NCI-H226 (cell line): Measurements from ENCODE around the gene CAMSAP1.

Experiments used
- DNase-seq: peaks from one replicate; pipeline ENCODE4 v3.0.0-alpha.2; 2015

The CAMSAP1 gene

DNA sequence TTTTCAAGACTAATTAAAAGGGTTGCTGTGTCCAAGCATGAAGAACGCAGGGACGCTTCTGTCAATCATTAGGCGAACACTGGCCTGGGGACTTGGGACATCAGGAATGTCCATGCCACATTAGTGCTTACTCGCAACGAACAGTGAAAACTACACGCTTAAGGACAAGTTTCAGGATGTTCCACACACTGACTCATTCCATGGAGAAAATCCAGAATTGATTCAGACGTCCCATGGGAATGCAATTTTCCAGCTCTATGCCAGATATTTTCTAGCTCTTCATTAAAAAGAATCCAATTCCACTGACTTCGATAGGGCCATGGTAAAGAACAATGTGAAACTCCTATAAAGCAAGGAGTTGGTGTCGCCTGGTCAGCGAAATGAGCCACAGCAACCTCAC is 98.2 kb downstream of the CAMSAP1 start:
- no peak for DNase-seq

DNA sequence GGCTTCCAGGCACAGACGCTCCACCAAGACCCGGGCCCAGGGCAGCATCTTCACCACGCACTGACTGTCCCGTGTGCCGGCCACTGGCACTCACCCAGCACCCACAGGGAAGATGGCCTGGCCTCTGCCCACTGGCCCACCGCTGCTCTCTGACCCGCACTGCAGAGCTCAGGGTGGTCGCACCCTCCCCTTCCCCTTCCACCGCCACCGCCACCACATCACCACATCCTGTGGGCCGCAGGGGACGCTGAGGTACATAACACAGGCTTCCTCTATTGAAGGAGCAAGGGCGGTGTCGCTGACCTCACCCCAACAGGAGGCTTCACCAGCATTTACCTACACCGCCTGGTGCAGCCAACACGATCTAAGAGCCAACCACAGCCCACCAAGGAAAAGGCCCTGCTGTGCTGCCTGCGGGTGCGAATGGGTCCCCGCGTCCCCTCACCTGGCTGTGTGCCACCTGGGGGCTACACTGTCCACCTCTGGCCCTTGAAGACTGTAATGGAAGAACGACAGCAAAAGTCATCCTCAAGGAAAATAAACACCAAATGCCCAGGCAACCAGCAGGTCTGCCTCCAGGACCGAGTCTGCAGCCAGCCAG is 101.8 kb downstream of the CAMSAP1 start:
- DNase-seq, result no peak

DNA sequence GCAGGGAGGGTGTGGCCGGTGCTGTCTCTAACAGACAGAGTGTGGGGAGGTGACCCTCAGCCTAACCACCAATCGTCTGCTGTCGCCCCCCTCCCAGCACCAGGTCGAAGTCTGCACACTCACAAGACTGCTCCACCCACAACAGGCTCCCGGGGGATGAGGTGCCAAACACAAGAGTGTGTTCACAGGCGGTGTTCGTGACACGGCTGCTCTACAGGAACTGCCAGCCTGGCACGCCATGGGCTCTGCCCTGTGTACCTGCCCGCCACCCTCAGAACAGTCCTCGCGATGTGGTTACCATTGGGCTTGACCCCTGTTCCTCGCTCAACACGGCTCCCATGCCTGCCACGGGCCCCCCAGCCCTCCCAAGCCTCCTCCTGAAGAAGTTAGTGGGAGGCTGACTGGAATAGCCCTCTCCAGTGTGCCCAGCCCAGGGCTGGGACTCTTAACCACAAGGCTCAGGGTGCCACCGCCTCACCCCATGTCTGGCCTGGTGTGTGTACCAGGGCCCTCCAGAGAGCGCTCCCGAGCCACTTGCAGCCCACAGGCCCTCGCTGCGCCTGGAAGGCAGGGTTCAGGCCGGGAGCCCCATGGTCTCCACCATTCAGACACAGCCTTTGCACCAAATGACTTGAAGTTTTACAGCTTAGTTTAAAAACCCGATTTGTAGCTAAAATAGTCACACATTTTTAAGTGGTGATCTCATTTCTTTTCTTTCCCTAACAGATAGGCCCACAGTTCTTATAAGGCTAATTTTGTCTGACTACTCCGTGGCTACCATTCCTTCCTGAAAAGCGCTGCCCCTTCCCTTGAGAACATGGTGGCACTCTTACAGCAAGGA is 102.5 kb downstream of the CAMSAP1 start:
- no peak for DNase-seq

DNA sequence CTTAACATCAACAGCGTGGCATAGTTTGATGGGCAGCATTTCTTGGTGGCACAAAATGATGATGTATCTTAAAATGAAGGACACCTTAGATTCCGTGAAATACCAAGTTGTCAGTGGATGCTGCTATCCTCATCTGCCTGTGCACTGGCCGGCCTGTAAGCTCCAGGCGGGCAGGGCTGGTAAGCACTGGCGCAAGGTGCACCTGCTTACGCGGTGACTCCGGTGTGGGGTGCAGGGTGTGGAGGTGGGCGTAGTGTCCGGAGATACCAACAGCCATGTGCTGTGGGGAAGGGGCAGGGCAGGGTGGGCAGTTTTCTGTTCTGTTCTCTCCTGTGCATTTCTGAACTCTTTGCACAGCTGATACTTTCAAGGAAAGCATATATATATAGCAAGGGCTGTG is 103.9 kb downstream of the CAMSAP1 start:
- DNase-seq, result no peak

DNA sequence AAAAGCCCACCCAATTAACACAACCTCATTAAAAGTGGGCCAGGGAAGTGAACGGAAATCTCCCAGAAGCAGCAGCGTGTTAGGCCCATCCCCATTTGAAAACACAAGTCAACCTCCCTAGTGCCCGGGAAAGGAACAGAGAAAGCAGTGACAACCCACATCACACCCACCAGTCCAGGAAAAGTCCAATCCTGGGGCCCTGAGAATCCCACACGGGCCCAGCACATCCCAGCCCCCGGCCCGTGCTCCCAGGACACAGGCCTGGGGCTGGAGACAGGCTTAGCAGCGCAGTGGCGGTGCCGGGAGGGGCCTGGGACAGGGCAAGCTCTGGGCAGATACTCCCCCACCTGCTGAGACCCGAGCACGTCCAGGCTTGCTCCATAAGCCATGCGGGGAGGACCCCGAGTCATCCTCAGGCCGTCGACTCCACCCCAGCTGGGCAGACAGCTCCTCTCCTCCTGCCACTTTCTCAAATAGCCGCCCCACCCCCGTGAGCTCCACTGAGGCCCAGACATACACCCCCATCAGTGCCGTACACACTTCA is 104.4 kb downstream of the CAMSAP1 start:
- DNase-seq, result no peak

DNA sequence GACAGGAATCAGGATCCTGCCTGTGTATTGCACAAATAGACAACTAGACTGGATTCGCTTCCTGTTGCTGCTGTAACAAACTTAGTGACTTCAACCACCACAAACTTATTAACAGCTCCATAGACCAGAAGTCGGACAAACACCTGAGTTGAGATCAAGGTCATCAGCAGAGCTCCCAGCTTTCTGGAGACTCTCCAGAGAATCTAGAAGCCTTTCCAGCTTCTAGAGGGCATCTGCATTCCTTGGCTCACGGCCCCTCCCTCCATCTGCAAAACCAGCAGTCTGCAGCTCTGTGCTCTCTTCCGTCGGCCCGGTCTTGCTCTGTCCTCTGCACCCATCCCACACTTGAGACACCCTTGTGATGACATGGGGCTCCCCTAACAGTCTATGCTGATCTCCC is 106.3 kb downstream of the CAMSAP1 start:
- DNase-seq, result no peak

DNA sequence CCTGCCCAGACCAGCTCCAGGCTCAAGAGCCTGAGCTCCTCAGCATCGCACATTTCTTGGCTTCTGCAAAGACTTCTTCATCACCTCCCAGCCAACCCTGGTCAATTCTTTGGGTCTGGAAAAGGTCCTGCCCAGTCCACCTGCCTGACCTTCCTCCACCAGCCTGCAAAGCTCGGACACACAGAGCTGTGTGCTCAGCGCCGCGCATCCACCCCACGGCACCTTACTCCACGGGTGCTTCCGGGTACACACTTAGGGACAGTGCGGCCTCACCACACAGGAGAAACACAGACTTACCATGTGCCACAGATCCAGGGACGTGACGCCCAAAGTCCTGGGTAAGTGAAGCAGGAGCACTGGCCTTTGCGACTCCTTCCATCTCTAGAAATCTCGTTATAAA is 108.1 kb downstream of the CAMSAP1 start:
- DNase-seq, result no peak

DNA sequence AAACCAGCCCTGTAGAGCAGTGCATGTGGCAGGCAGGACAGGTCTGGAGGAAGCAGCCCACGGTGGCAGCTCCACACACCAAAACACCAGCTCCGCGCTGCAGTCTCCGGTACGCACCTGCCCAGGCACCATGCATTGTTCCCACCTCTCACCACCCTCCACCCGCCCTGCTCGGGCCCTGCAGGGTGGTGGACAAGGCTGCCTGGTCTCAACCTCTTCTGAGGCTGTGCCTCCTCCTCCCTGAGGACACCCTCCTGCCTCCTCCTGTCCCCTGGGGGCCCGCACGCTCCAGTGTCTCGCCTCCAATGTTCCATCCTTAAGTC is 109.1 kb downstream of the CAMSAP1 start:
- no peak for DNase-seq

DNA sequence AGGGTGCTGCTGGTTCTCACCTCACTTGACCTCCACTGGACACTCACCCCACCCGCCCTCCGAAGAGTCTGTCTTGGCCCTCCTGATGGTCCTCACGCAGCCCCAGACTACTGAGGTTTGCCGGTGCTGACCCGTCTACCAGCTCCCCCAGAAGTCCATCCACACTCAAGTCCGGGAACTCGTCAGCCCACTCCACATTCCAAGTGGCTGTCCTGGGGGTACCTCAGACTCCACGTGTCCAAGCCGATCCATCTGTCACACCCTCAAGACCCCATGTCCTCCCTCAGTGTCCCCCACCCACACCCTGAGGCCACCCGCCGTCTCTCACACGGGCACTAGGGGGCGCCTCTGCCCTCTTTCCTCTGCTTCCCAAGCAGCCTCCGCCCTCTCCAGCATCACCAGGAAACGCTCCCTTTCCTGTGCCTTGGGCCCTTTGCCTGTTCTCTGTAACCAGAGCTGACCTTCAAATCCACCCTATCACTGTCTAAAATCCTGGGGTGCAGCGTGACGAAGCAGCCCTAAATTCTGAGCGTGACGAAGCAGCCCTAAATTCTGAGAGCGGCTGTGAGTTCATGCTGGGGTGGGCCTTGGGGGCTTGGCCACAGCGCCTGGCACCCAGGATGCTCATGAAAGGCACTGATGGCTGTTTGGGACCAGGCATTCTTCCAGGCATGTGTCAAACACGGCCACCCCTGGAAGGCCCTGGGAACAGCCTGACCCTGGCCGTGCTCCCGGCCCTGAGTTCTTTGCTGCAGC is 109.7 kb downstream of the CAMSAP1 start:
- peak; percentile 7 for DNase-seq

DNA sequence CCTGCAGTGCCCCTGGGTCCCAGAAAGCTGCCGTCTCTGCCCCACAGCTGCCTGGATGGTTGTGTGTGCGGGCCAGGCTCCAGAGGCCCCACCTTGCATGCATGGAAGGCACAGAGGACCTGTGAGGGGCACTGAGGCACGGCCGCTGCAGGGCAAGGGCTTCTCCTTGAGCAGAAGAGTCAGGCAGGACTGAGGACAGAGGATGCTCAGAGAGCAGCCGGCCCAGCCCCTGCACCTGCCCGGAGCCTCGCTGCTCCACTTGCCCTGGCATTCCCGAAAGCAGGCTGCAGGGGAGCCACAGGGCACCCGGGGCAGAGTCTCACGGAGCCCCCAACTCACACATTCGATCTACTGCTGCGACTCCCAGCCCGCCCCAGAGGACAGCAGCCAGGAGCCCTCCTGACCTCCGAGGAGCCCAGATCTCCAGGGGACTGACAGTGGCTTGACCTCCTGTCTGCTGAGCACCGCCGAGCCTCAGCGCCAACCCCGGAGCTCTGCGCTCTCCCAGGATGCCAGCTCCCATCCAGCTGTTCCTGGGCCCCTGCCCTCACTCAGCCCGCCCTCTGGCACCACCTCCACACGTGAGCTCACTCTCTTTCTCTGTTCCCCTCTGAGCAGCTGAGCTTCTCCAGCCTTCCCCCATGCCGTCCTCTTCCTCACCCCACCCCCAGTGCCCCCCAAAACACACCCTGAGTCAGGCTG is 110.4 kb downstream of the CAMSAP1 start:
- DNase-seq, result no peak

DNA sequence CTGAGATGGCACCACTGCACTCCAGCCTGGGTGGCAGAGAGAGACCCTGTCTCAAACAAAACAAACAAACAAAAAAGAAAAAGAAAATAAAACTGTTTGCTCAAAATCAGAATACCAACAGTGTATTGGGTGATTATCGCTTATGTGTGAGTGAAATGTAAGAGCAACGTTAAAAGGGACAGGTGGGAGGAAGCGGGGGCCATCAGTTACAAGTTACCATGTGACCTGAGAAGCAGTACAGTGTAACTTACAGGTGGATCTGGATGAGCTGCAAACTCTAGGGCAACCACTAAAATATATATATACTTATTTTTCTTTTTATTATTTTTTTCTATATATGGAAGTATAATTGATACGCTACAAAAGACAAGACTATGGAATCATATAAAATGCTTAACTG is 112.0 kb downstream of the CAMSAP1 start:
- DNase-seq, result no peak

DNA sequence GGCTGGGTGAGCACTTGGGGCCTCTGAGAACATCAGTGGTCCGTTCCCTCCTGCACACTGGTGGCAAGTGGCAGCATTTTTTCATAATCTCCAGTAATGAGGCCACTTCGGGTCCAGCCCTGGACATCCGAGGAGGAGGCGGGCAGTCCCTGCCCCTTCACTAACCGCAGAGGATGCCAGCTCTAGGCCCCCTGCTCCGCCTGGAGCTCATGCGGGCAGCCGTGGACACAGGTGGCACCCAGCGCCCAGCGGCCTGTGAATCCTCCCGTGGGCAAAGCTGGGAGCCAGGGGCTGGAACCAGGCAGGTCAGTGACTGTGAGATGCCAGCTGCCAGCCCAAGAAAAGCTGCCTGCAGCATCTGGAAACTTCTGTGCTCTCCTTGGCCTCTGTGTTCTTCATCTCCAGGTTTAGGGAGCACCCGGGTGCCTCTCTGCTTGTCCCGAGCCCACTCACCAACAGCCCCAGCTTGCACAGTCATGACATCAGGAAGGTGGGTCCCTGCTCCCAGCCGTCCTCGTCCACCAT is 112.9 kb downstream of the CAMSAP1 start:
- DNase-seq, result no peak

DNA sequence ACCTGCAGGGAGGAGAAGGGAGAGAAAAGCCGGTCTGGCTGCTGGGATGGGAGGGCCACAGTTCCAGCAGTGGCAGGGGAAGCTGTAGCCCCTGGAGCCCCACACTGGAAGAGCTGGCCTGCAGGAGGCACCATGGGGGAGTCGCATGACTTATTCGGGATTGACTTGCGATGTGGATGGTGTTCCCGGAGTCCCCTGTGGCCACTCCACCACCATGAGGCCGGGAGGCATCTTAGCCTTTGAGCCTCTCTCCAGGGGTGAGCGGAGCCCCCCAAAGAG is 113.3 kb downstream of the CAMSAP1 start:
- no peak for DNase-seq

DNA sequence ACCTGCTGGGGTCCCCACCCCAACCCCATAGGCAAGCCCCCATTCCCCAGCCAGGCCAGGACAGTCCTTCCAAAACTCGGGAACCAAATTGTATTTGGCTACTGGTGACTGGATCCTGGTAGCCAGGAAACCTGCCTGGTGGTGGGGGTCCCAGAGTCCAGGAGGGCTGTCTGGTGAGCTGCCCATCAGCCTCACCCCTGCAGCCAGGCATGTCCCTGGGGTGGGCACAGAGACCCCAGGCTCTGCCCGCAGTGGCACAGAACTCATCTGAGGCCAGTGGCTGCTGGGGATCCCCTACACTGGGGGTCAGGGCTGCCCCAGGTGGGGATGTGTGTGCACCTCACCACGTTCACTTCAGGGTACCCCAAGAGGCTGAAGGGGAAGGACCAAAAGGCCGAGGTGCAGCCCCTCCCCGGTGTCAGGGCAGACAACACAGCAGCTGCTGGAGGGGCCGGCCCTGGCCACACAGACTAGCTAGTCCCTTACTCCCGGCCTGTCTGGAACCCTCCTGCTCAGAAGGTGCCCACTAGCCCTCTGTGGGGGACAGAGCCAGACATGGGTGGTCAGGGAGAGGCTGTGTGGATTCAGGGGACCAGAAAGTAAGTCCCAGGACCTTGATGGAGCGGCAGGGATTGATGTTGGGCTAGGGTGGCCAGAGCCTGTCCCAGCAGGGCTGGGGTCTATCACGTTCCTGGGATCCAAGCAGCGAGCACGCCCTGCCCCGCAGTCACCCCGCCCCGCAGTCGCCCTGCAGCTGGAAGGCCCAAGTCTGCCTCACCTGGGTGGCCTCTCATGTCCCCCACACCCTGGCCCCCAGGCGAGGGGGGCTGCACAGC is 113.9 kb downstream of the CAMSAP1 start:
- no peak for DNase-seq

DNA sequence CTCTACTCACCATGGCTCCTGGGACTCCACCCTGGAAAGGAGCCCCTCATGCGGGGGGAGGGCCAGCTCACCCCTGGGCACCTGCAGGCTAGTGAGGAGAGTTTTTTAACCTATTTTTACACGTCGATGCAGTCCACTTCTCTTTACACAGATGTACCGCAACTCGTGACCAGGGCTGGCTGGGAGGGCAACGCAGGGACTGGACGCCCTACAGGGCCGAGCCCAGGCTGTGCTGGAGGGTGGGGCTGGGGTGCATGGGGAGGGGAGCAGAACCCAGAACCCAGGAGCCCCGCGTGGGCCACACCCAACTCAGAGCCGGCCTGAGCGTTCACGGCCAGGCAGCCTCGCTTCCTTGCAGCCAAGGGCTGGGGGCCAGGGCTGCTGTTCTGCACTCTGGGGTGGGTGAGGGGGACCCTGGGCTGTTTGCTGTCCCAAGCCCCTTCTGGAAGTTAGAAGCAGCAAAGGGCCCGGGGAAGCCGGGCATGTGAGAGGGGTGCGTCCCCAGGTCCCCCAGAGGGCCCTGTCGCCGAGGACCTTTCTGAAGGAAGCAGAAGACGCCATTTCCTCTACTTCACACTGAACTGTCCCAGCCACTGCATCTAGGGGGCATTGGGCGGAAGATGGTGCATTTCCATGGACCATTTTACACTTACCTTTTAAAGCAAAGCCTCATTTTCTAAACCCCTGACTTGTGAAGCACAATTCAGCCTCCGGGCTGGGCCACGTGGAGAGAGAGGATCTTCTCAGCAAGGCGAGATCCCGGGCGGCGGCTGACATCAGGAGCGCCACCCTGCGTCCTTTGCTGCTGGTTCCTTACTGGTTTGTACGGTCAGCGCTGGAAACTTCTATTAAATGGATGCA is 114.8 kb downstream of the CAMSAP1 start:
- DNase-seq, result no peak

DNA sequence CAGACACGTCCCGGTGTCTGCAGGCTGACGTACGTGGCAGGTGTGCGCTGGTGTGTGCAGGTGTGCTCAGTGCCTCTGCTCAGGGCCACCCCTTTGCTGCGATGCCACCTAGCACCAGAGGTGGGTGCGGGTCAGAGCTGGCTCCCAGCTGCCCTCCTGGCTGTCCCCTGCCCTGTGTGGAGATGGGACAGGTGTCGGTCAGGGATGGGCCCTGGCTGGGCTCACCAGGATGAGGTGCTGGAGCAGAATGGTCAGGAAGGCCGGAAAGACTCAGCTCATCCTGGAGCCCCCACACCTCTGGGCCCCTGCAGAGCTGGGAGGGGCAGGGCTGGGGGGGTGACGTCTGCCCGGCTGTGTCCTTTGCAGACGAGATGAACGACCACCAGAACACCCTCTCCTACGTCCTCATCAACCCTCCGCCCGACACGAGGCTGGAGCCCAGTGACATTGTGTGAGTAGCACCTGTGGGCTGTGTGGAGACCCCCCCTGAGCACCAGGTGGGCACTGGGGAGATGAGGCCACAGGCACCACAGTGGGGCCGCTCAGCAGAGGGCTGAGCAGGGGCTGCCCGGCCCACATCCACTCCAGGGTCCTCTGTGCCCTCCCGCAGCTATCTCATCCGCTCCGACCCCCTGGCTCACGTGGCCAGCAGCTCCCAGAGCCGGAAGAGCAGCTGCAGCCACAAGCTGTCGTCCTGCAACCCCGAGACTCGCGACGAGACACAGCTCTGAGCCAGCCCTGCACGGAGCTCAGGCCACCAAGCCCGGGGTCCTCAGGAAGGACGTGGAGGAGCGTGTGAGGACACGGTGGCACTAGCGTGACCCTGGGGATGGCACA is 115.7 kb downstream of the CAMSAP1 start:
- DNase-seq, result no peak

DNA sequence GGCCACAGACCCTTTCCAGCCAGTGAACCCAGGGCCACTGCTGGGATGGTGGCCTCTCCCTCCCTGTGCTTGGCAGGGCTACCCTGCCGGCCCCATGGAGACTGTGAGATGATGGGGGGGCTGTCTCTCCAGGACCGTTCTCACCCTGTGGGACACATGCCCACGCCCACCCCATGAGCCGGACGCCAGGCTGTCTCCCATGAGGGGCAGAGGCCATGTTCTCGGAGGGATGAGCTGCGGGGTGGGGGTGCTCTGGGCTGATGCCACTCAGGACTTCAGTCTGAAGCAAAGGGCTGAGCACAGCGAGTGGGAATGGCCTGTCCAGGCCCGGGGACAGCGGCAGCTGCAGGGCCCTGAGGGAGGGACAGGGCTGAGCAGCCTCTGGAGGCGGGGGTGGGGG is 116.5 kb downstream of the CAMSAP1 start:
- no peak for DNase-seq

DNA sequence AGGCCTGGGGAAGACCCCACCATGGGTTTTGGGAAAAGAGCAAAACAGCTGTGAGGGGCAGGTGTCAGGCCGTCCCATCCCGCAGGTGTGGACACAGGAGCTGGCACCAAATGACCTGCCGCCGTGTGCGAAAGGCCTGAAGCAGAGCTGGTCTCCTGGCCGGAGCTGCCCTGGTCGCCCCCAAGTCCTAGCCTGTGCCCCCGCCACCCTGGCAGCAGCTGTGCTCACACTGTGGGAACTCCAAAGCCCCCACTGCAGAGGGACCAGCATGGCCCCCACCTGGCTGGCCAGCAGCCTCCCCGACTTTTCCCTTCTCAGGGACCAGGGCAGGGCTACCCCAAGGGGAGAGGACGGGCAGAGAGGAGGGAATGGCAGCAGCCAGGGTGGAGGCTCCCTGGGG is 117.0 kb downstream of the CAMSAP1 start:
- DNase-seq, result no peak

DNA sequence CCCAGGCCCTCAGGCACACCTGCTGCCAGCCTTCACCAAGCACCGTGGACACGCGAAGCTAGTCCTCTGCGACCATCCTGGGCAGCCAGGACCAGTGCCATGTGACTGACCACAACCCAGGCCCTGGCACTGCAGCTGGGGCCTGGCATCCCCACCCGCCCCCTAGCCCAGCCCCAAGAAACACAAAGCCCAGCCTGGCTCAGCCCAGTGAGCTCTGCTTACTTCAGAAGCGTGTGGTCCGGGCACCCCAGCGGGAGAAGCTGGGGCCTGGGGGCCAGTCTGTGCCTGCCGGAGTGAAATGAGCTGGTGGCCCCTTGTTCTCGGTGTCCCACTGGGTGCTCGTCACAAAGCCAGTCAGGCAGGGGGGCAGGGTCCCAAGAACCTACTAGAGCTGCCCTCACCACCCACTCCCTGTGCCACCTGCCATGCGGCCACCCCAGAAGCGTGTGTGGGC is 117.5 kb downstream of the CAMSAP1 start:
- no peak for DNase-seq
